ENCODE measurements around the gene SPAG17. TPM values are rescaled to one million over a fixed set of nuclear protein-coding genes. Genes with fewer than 3 reads are reported as not detected.

The SPAG17 gene
- total RNA-seq, 1 experiment from 2014 or later, result not detected

DNA sequence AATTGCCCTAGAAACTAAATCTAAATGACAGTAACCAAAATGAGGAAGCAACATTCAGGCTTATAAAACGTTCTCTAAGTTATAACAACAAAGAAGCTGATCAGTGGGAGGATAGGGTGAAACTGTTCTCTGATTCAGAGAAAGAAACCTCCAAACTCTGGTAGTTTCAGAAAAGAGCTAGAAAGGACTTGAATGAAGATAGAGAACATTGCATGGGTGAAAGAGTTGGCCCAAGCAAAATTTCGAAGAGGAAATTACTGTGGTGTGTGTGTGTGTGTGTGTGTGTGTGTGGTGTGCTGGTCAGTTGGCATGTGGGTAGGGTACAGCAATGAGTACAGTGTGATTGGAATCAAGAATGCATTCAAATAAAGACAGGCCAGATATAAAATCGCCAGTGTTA, 16.5 kb upstream of the SPAG17 start (continued):
- TF ChIP-seq, protein P1, sequence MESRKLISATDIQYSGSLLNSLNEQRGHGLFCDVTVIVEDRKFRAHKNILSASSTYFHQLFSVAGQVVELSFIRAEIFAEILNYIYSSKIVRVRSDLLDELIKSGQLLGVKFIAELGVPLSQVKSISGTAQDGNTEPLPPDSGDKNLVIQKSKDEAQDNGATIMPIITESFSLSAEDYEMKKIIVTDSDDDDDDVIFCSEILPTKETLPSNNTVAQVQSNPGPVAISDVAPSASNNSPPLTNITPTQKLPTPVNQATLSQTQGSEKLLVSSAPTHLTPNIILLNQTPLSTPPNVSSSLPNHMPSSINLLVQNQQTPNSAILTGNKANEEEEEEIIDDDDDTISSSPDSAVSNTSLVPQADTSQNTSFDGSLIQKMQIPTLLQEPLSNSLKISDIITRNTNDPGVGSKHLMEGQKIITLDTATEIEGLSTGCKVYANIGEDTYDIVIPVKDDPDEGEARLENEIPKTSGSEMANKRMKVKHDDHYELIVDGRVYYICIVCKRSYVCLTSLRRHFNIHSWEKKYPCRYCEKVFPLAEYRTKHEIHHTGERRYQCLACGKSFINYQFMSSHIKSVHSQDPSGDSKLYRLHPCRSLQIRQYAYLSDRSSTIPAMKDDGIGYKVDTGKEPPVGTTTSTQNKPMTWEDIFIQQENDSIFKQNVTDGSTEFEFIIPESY (IDR thresholded peaks at IDR 0.05; ENCODE audit: extremely low read depth, insufficient replicate concordance, low read length), result no peak
- TF ChIP-seq SRF (IDR thresholded peaks at IDR 0.05; ENCODE audit: low read depth) (no peak), TCF7L2 (IDR thresholded peaks at IDR 0.05; ENCODE audit: borderline replicate concordance, extremely low read depth, insufficient read depth, insufficient read length) (no peak), SIN3A (IDR thresholded peaks at IDR 0.05; ENCODE audit: low read depth) (no peak), ZNF274 (IDR thresholded peaks at IDR 0.05; ENCODE audit: low read depth, low read length) (no peak), JUND (IDR thresholded peaks at IDR 0.05) (no peak)

GRCh38 chr1:118200836-118201235, 15.8 kb upstream of the SPAG17 start:
- intact Hi-C loops (cut with micrococcal nuclease), result no loop called here
- H3K4me3 ChIP-seq (replicated peaks in 1 of 2; ENCODE audit: low read depth in 1 of 2, low read length in 2 of 2), result no peak overlapping the region
- H3K4me1 ChIP-seq (ENCODE audit: control insufficient read depth in 1 of 2, insufficient read depth in 2 of 2, low read length in 2 of 2), result no peaks in the 10 kb centered on the region
- no peaks in the 10 kb centered on the region; the same call in 1 of the 2 replicates for H3K27me3 ChIP-seq (ENCODE audit: insufficient read depth, low read length)
- ChIA-PET CTCF (no interaction called here), POLR2A (no interaction called here), RAD21 (ENCODE audit: low non-redundant PET in 1 of 2, low total read pairs in 2 of 2, uncharacterized antibody in 2 of 2, unreplicated experiment in 2 of 2) (no interaction called here)
- H4K20me1 ChIP-seq (ENCODE audit: insufficient read depth), result no peaks in the 10 kb centered on the region
- H3K79me2 ChIP-seq (ENCODE audit: insufficient read depth, low read length), result no peaks in the 10 kb centered on the region
- H3K4me2 ChIP-seq (ENCODE audit: low read length), result no peak overlapping the region
- no TSS peak for BruUV-seq (replicated peaks)
- no peaks in the 10 kb centered on the region for H3K9me2 ChIP-seq (ENCODE audit: insufficient read depth)
- no peaks in the 10 kb centered on the region for H3K36me3 ChIP-seq (ENCODE audit: control insufficient read depth in 1 of 2, insufficient read depth in 2 of 2, low read length in 2 of 2)
- H3K27ac ChIP-seq (ENCODE audit: low read depth, low read length), result no peak overlapping the region
- no peak for DNase-seq (ENCODE audit: low read depth, low spot score)
- TF ChIP-seq ATF3 (IDR thresholded peaks at IDR 0.05), result no peak
- no peak for TF ChIP-seq SRF (IDR thresholded peaks at IDR 0.05; ENCODE audit: low read depth)
- TF ChIP-seq CBX3 (IDR thresholded peaks at IDR 0.05; ENCODE audit: low read depth), result no peak
- TF ChIP-seq, protein P2, sequence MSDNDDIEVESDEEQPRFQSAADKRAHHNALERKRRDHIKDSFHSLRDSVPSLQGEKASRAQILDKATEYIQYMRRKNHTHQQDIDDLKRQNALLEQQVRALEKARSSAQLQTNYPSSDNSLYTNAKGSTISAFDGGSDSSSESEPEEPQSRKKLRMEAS (IDR thresholded peaks at IDR 0.05), result no peak
- TF ChIP-seq CEBPB (IDR thresholded peaks at IDR 0.05; ENCODE audit: low read depth), result no peak
- TF ChIP-seq POLR2AphosphoS5 (IDR thresholded peaks at IDR 0.05; ENCODE audit: low read depth, low read length), result no peak
- no peak for TF ChIP-seq YY1 (IDR thresholded peaks at IDR 0.05; ENCODE audit: extremely low read depth, insufficient replicate concordance, low read depth, low read length)
- TF ChIP-seq SIN3A (IDR thresholded peaks at IDR 0.05; ENCODE audit: low read depth), result no peak
- TF ChIP-seq SP1 (IDR thresholded peaks at IDR 0.05; ENCODE audit: low read depth), result no peak
- no peak for TF ChIP-seq TCF7L2 (IDR thresholded peaks at IDR 0.05; ENCODE audit: borderline replicate concordance, extremely low read depth, insufficient read depth, insufficient read length)
- TF ChIP-seq POLR2A (IDR thresholded peaks at IDR 0.05; ENCODE audit: borderline replicate concordance, extremely low read depth, insufficient read depth, insufficient read length), result no peak
- no peak for TF ChIP-seq ZFX (IDR thresholded peaks at IDR 0.05)
- TF ChIP-seq, protein P1 (IDR thresholded peaks at IDR 0.05; ENCODE audit: extremely low read depth, insufficient replicate concordance, low read length), result no peak
- TF ChIP-seq EGR1 (IDR thresholded peaks at IDR 0.05; ENCODE audit: low read depth), result no peak
- TF ChIP-seq EZH2phosphoT487 (IDR thresholded peaks at IDR 0.05; ENCODE audit: borderline replicate concordance), result no peak
- TF ChIP-seq EZH2 (IDR thresholded peaks at IDR 0.05), result no peak
- no peak for TF ChIP-seq FOSL1 (IDR thresholded peaks at IDR 0.05; ENCODE audit: low read depth)
- TF ChIP-seq, protein P3, sequence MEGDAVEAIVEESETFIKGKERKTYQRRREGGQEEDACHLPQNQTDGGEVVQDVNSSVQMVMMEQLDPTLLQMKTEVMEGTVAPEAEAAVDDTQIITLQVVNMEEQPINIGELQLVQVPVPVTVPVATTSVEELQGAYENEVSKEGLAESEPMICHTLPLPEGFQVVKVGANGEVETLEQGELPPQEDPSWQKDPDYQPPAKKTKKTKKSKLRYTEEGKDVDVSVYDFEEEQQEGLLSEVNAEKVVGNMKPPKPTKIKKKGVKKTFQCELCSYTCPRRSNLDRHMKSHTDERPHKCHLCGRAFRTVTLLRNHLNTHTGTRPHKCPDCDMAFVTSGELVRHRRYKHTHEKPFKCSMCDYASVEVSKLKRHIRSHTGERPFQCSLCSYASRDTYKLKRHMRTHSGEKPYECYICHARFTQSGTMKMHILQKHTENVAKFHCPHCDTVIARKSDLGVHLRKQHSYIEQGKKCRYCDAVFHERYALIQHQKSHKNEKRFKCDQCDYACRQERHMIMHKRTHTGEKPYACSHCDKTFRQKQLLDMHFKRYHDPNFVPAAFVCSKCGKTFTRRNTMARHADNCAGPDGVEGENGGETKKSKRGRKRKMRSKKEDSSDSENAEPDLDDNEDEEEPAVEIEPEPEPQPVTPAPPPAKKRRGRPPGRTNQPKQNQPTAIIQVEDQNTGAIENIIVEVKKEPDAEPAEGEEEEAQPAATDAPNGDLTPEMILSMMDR (IDR thresholded peaks at IDR 0.05 in 2 of 3, conservative IDR thresholded peaks at IDR 0.05 in 1 of 3; ENCODE audit: borderline replicate concordance in 1 of 3, insufficient read depth in 1 of 3, low read depth in 2 of 3, low read length in 2 of 3), result no peak
- no peak for TF ChIP-seq RAD21 (IDR thresholded peaks at IDR 0.05; ENCODE audit: low read depth)
- H3K9ac ChIP-seq (ENCODE audit: low read length), result no peak overlapping the region
- no peaks in the 10 kb centered on the region for H3K9me3 ChIP-seq (ENCODE audit: control insufficient read depth in 1 of 2, insufficient read depth in 1 of 2, low read depth in 1 of 2, low read length in 2 of 2)
- H2AFZ ChIP-seq (ENCODE audit: low read depth, low read length, poor library complexity, severe bottlenecking), result no peak overlapping the region
- no peak for ATAC-seq

Measured in HCT116 (cell line).